Activated T-helper 1 cell treated with anti-CD3 and anti-CD28 coated beads, Interleukin-2, amount 50 U/mL, for 16 hours (primary cell): ENCODE results near the gene GRID1.

Experiments used
- DNase-seq, 2 donors: peaks; one replicate each; pipeline ENCODE4 v3.0.0-alpha.2; 2020; ENCODE audit warnings: low read depth in 1 of 2, low spot score in 1 of 2

Gene GRID1

DNA sequence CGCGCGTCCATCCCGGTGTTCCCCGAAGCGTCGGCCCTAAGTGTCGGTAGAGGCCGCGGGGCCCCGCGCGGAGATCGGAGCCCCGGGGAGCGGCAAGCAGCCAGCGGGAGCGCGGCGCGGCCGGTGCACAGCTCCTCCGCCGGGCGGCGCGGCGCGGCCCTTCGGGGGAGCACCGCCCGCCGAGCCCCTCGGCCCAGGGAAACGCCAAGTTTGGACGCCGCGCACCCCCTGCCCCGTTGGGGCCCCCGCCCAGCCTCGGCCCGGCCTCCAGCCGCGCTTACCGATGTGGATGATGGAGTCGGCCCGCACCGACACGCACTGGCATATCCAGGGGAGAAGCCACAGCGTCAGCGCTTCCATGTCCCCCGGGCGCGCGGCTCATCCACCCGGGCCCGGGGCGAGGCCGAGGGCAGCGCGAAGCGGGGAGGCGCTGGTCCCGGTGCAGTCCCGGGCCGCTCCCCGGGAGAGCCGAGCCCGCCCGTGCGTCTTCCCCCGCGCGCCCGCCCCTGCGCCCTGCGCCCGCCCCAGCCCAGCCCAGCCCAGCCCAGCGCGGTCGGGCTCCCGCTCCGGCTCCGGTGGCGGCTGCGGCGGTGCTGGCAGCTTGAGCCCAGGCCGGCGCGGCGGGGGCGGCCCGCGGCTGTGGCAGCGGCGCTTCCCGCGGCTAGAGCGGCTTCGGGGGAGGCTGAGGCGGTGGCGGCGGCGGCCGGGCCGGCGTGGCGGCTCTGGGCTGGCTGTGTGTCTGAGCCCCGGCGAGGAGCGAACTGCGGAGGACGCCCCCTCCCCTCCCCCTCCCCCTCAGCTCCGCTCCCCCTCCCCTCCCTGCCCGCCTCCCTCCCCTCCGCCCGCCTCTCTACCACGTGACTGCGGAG is at the start of gene GRID1:
Gene GRID1 (minus strand): TSS at position 763 of the 869 bp plus-strand sequence.
- DNase-seq, result no peak

DNA sequence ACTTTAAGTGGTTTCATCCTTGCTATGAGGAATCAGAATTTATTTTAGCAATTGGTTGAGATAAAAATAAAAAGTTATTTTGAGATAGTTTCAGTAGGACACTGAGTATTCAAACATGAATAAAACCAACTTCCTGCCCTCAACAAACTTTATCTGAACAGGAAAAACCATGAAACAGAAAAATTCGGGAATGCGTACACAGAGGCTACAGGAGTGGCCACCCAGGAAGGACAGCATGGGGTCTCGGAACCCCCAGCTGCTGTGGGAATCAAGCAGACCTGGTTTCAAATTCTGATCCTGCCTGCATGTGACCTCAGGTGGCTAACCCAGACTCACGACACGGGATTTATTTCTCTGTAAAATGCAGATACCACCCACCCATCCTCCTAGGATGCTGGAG is 49.0 kb upstream of the GRID1 start:
- DNase-seq, result no peak

DNA sequence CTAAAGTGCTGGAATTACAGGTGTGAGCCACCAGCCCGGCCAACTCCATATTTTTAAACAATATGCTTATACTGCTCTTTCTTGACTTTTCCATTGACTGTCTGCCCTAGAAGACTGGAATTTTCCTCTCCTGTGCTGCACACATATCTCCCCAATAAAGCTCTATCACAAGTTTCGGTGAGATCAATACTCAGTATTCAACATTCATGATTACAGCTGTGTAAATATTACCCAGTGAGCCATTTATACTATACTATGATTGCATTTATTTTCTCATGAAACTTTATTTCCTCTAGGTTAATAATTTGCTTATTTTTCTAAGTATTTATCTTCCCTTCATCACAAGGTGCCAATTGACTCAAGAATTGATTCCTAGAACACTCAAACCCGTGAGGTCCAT is 48.5 kb upstream of the GRID1 start:
- DNase-seq, result no peak

- DNase-seq, result no peak
These were observed 46.6 kb upstream of the GRID1 start for GRCh38 chr10:86413046-86413728.

GRCh38 chr10:86411852-86412560 is 45.4 kb upstream of the GRID1 start:
- DNase-seq, result no peak

DNA sequence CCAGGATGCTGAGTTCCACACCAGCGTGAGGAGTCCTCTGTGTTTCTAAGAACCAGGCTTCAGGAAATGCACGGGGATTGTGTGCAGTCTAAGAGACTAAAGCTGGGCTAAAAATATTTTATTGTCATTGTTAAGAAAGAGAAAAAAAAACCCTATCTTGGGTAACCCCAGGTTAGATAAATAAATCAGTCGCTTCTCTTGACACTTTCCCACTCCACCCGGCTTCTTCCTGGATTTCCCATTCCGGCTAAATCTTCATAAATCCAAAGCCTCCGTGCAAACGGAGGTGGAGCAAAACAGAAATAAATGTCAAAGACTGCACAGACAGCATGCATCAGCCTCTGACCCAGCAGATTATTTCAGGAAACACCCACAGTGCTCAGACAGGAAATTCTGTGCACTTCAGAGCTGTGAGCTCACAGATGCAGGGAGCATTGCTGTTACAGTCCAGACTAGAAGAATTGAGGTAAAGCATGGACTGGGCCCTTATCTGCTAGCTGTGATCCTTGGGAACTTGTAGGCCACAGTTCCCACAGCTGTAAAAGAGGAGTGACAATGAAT is 44.8 kb upstream of the GRID1 start:
- no peak for DNase-seq

GRCh38 chr10:86410542-86411124 is 44.0 kb upstream of the GRID1 start:
- DNase-seq, result no peak

GRCh38 chr10:86409183-86409582 is 42.6 kb upstream of the GRID1 start:
- no peak for DNase-seq

GRCh38 chr10:86403183-86403797 is 36.7 kb upstream of the GRID1 start:
- DNase-seq, result no peak

GRCh38 chr10:86402283-86402941 is 35.8 kb upstream of the GRID1 start:
- no peak for DNase-seq

DNA sequence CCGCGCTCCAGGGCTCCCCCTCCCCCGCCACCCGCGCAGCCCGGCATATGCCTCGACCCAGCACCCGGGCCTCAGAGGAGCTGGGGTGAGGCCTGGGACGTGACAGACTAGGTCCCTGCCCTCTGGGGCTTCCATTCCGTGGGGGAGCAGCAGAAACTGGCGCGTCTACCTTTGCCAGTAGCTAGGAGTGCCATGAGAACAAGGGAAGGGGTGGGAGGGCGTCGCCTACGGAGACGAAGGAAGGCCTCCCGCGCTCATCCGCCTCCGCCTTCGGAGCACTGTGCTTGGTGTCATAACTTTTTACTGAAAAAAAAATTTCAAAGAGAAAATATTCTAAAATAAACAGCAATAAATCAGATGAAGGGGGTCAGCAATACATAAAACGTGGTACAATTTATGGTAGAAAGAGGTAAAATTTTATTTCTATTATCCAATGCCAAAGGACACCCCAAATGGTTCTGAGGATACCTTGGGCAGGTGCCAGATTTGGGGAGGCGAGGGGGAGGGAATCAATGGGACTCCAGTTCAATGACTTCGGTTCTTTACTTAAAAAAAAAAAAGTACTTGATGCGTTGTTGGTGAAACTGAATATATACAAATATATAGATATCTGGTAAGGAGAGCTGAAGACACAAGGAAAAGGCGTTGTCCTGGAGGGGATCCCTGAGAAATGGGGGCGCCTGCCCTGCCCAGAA is 35.1 kb upstream of the GRID1 start:
- no peak for DNase-seq

DNA sequence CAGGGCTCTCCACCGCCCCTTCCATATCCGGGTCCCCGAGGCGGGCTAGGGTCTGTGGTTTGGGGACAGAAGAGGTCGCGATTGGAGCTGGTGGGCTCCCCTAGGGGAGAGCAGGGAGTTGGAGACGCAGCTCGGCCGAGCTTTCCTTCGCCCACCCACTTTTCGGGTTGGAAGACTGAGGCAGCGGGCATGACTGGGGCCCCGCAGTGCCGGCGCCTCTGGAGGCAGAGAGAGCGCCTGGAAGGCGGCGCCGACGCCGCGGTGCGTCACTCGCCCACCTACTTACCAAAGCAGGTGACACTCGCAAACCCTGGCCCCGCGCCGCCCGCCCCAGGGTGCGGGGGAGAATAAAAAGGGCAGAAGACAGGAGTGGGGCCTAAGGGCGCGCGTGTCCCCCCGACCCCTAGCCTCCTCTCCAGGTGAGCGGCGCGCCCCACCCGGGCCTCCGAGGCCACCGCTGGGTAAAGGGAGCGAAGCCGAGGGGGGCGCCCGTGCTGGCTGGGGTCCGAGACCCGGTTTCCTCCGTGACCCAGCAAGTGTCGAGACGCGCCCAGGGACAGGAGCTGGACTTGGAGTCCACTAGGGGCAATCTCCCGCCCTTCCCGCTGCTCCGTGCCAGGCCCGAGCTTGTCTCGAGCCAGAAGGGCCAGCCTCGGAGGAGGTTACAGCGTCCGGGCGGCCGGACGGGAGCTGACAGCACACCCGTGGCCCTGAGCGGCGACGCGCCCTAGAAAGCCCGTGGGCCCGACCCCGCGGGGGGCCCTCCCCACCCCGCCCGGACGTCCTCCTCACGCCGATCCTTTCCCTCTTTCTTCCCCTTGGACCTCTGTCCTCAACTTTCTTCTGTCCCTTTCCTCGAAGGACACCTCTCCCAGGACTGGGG is 34.4 kb upstream of the GRID1 start:
- peak; percentile 41 to 66 for DNase-seq

- DNase-seq, result peak; percentile 89 to 94
These were observed 33.5 kb upstream of the GRID1 start for GRCh38 chr10:86399879-86400704.

DNA sequence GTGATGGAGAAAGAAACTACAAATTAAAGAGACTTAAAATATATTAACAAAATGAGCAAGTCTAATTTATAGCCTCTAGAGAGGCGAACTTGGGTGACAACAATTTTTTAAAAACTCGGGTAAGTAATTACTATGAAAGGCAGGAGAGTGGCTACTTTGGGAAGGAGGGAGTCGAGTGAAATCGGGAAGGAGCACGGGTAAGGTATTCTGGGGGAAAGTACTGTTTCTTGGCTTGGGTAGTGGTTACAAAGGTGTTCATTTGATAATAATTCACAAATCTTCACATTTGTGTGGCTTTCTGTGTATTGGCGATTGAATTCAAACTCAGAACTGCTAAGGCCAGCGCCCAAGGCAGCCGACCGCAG is 32.9 kb upstream of the GRID1 start:
- DNase-seq, result no peak

GRCh38 chr10:86397120-86397519 is 30.5 kb upstream of the GRID1 start:
- no peak for DNase-seq

DNA sequence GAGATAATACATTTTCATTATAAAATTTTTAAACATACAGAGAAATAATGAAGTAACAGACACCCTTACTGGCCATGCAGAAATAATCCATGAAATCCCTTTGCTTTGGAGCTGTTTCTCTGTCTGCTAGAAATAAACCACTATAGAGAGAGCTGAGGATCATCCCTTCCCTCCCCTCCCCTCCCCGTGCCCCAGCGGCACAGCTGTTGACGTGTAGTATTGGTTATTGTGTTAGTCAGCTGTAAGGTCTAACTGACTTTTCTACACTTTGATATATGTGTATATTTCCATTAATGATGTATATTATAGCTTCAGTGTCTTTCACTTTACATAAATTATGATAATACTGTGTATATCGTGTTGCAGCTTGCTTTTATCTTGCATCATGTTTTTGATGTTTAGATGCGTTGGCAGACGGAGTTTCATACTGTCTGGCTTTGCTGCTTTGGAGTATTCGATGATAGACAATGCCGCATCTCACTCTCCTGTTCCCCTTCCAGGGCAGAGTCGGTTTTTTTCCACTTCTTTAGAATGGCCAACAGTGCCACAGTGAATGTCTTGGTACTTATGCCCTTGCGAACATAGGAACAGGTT is 27.4 kb upstream of the GRID1 start:
- DNase-seq, result no peak

GRCh38 chr10:86393362-86393761 is 26.8 kb upstream of the GRID1 start:
- no peak for DNase-seq

- DNase-seq, result no peak
These were observed 26.1 kb upstream of the GRID1 start for GRCh38 chr10:86392723-86393094.
